ENCODE data around the gene COL23A1. TPM values are rescaled to one million over a fixed set of nuclear protein-coding genes. Genes with fewer than 3 reads are reported as not detected.

Gene COL23A1
- total RNA-seq, 4 donors from 2014 or later, result 2.5 to 3.4 (median 3.0) TPM

DNA sequence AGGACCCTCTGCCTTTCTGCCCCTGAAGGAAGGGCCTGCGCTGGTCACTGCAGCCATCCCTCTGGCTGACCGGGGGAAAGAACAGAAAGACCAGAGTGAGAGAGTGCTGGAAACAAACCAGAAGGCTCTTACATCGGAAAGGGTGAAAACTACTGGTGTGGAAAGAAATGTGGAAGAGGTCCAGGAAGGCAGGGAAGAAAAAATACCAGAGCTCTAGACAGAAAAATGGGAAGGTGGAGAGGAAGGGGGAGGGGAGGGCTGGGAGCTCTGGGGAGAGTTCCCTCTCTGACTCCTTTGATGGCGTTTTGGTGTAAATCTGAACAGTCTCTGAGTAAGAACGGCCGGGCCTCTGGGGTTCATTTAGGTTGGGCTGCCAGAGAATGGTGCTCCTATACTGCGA lies 47.7 kb downstream of the COL23A1 start:
- no peak for DNase-seq (ENCODE audit: low spot score in 2 of 2)
- H3K4me3 ChIP-seq (ENCODE audit: low read depth, poor library complexity, severe bottlenecking), result no peak overlapping the region
- TF ChIP-seq POLR2A (IDR thresholded peaks at IDR 0.05), result no peak
- TF ChIP-seq CTCF (IDR thresholded peaks at IDR 0.05), result no peak
- WGBS, 2 donors, result 45 to 56% methylated on average over 7 of the region's 7 CpGs
- intact Hi-C loops (cut with DNase I; ENCODE audit: low total_unique reads), result no loop called here

GRCh38 chr5:178540526-178540925 lies 49.7 kb downstream of the COL23A1 start:
- WGBS, 2 donors, result 95 to 96% methylated on average over 6 of the region's 6 CpGs
- no peak for DNase-seq (ENCODE audit: low spot score in 2 of 2)
- H3K4me3 ChIP-seq (ENCODE audit: low read depth, poor library complexity, severe bottlenecking), result no peak overlapping the region
- intact Hi-C loops (cut with DNase I; ENCODE audit: low total_unique reads), result no loop called here
- TF ChIP-seq POLR2A (IDR thresholded peaks at IDR 0.05), result no peak
- no peak for TF ChIP-seq CTCF (IDR thresholded peaks at IDR 0.05)

DNA sequence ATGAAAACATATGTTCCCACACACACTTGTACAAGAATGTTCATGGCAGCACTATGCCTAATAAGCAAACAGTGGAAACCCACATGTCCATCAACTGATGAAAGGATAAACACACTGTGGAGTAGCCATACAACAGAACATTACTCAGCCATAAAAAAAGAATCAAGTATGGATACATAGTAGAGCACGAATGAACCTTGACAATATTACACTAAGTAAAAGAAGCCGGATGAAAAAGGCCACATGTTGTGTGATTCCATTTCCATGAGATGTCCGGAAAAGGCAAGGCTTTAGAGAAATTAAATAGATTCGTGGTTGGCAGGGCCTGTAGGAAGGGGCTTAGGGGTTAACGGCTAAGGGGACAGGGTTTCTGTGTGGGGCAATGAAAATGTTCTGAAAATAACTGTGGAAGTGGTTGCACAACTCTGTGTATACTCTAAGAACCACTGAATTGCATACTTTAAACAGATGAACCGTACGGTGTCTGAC lies 51.4 kb downstream of the COL23A1 start:
- DNase-seq (ENCODE audit: low spot score in 2 of 2), result no peak
- no peak overlapping the region for H3K4me3 ChIP-seq (ENCODE audit: low read depth, poor library complexity, severe bottlenecking)
- intact Hi-C loops (cut with DNase I; ENCODE audit: low total_unique reads), result loop anchor here (5.0 kb wide), 1 partner anchor 226 kb away; no protein-coding TSS in a partner anchor
- 73 to 81% methylated on average over 7 of the region's 7 CpGs for WGBS, 2 donors
- TF ChIP-seq POLR2A (IDR thresholded peaks at IDR 0.05) (no peak), CTCF (IDR thresholded peaks at IDR 0.05) (no peak)

- 85% methylated on average over 31 of the region's 31 CpGs for WGBS, 2 donors
- H3K4me3 ChIP-seq (ENCODE audit: low read depth, poor library complexity, severe bottlenecking), result no peak overlapping the region
- DNase-seq (ENCODE audit: low spot score in 2 of 2), result no peak
- no peak for TF ChIP-seq POLR2A (IDR thresholded peaks at IDR 0.05)
- TF ChIP-seq CTCF (IDR thresholded peaks at IDR 0.05), result no peak
- intact Hi-C loops (cut with DNase I; ENCODE audit: low total_unique reads), result loop anchor here (5.0 kb wide), 1 partner anchor 225 kb away; no protein-coding TSS in a partner anchor
Measured at GRCh38 chr5:178537467-178538371, 52.5 kb downstream of the COL23A1 start.

DNA sequence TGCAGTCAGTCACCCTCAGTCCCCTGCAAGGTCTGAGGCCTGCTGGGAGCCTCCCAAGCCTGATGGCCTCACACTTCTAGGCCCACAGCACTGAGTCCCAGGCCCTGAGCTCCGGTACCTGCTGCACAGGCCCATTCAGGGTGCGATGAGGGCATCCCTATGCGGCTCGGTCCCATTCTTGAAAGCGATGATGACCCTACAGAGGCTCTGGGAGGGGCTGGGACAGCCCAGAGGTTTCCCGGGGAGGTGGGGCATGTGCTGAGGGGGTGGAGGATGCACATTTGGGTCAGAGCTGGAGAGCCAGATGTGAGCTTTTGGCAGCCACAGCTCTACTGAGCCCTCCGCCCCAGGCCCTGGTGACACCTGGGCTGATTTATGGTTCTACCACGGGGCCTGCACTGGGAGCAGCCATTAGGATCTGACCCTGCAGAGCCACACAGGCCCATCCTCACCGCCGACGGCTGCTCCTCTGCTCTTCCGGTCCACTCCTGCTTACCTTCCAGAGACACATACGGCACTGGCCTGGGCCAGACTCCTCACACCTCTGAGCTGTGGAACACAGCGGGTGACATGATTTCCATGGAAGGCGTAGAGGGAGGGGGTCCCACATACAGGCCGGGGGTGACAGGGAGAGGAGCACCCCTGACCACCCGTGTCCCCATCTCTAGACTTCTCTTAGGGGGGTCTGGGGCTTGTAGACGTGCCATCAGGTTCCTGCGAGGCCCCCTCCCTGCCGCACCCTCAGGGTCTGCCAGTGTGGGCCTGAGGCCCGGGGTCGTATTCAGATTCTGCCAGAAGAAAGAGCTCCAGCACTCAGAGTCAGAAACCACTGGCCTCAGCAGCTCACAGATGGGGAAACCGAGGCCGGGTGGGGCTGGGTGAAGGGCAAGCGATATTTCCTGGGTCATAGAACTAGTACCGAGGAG lies 53.4 kb downstream of the COL23A1 start:
- H3K4me3 ChIP-seq (ENCODE audit: low read depth, poor library complexity, severe bottlenecking), result no peak overlapping the region
- 79 to 81% methylated on average over 21 to 26 of the region's 26 CpGs for WGBS, 2 donors

More for the DNA sequence above, 53.4 kb downstream of the COL23A1 start:
- TF ChIP-seq CTCF (IDR thresholded peaks at IDR 0.05), result no peak
- TF ChIP-seq POLR2A (IDR thresholded peaks at IDR 0.05), result no peak
- no peak for DNase-seq (ENCODE audit: low spot score in 2 of 2)
- intact Hi-C loops (cut with DNase I; ENCODE audit: low total_unique reads), result loop anchor here (5.0 kb wide), 1 partner anchor 225 kb away; no protein-coding TSS in a partner anchor

Measured in lower leg skin (tissue), 4 donors.